HepG2 (cell line): ENCODE results near the gene CACNA1D. TPM values are rescaled to one million over a fixed set of nuclear protein-coding genes. Genes with fewer than 3 reads are reported as not detected.

Experiments used
- AKAP8 ChIP-seq: sonication (generic); formaldehyde crosslinking; IDR thresholded peaks from 2 replicates; pipeline ENCODE4 v1.5.1; 2020; ENCODE audit warnings: mild to moderate bottlenecking, missing genetic modification reagents
- CTCF ChIP-seq: sonication (generic); formaldehyde crosslinking; IDR thresholded peaks from 2 replicates; pipeline ENCODE4 v1.5.0; 2020; ENCODE audit warnings: mild to moderate bottlenecking, missing genetic modification reagents, moderate library complexity
- DMTF1 ChIP-seq: sonication (generic); formaldehyde crosslinking; IDR thresholded peaks from 2 replicates; pipeline ENCODE4 v1.4.0; 2020; ENCODE audit warnings: mild to moderate bottlenecking, missing genetic modification reagents
- MTERF4 ChIP-seq: sonication (generic); formaldehyde crosslinking; IDR thresholded peaks from 2 replicates; pipeline ENCODE4 v1.8.0; 2023; ENCODE audit warnings: mild to moderate bottlenecking, missing genetic modification reagents
- PRDM10 ChIP-seq: sonication (generic); formaldehyde crosslinking; IDR thresholded peaks from 2 replicates; pipeline ENCODE4 v1.4.0; 2020; ENCODE audit warnings: low read depth, missing genetic modification reagents
- RBFOX2 ChIP-seq: fragments of 200-400 bp; formaldehyde crosslinking; IDR thresholded peaks from 2 replicates; pipeline ENCODE4 v1.6.1; 2017; ENCODE audit warnings: low read depth, mild to moderate bottlenecking, low read length
- SALL1 ChIP-seq: sonication (generic); formaldehyde crosslinking; IDR thresholded peaks from 2 replicates; pipeline ENCODE4 v1.8.0; 2022; ENCODE audit warnings: mild to moderate bottlenecking, missing genetic modification reagents
- SNAPC5 ChIP-seq: sonication (generic); formaldehyde crosslinking; IDR thresholded peaks from 2 replicates; pipeline ENCODE4 v1.8.1; 2023; ENCODE audit warnings: mild to moderate bottlenecking, missing genetic modification reagents, borderline replicate concordance
- SOX13 ChIP-seq, 3 experiments: fragments of 450-650 bp in 1 of 3; sonication (generic) in 1 of 3; formaldehyde crosslinking in 1 of 3; IDR thresholded peaks in 2 of 3; conservative IDR thresholded peaks in 1 of 3; 2 replicates each; pipeline versions ENCODE4 v1.5.0 to v1.6.1; 2016 to 2020; ENCODE audit warnings: antibody characterized with exemption in 1 of 3, mild to moderate bottlenecking in 1 of 3, missing compliant biosample characterization in 1 of 3, missing genetic modification reagents in 1 of 3, moderate library complexity in 1 of 3
- ZNF33B ChIP-seq: sonication (generic); formaldehyde crosslinking; IDR thresholded peaks from 2 replicates; pipeline ENCODE4 v1.5.1; 2020; ENCODE audit warnings: mild to moderate bottlenecking, missing genetic modification reagents
- ZNF496 ChIP-seq: sonication (generic); formaldehyde crosslinking; IDR thresholded peaks from 2 replicates; pipeline ENCODE4 v1.8.1; 2023; ENCODE audit warnings: mild to moderate bottlenecking, moderate library complexity, missing genetic modification reagents; ENCODE audit not compliant: insufficient replicate concordance
- ZNF569 ChIP-seq: sonication (generic); formaldehyde crosslinking; IDR thresholded peaks from 2 replicates; pipeline ENCODE4 v1.5.0; 2020; ENCODE audit warnings: mild to moderate bottlenecking, missing genetic modification reagents, moderate library complexity, borderline replicate concordance
- ZNF614 ChIP-seq: IDR thresholded peaks from 2 replicates; pipeline ENCODE4 v1.6.1; 2018; ENCODE audit warnings: missing biosample characterization, missing genetic modification reagents, inconsistent platforms, borderline replicate concordance
- ZNF660 ChIP-seq: sonication (generic); formaldehyde crosslinking; IDR thresholded peaks from 2 replicates; pipeline ENCODE4 v1.5.1; 2020; ENCODE audit warnings: mild to moderate bottlenecking, low read depth, missing genetic modification reagents, borderline replicate concordance
- ZNF747 ChIP-seq: sonication (generic); formaldehyde crosslinking; IDR thresholded peaks from 2 replicates; pipeline ENCODE4 v1.8.1; 2023; ENCODE audit warnings: missing genetic modification reagents, mild to moderate bottlenecking, borderline replicate concordance
- ZNF784 ChIP-seq: sonication (generic); formaldehyde crosslinking; IDR thresholded peaks from 2 replicates; pipeline ENCODE4 v1.5.1; 2020; ENCODE audit warnings: missing genetic modification reagents, mild to moderate bottlenecking, borderline replicate concordance
- polyA plus RNA-seq, 8 experiments: library from polyadenylated mRNA; depleted of rRNA in 3 of 8; stranded (reverse) in 7 of 8; unstranded in 1 of 8; fragments of >200 nt; fragmentation: Illumina TruSeq in 4 of 8; extraction: Trizol in 4 of 8; gene quantifications; 2 replicates each; pipeline versions ENCODE4 v1.2.1 to v1.2.3, GENCODE V29; 2011 to 2016; ENCODE audit warnings: low read depth in 4 of 8, missing spikeins in 1 of 8, mixed read lengths in 1 of 8; ENCODE audit not compliant: insufficient read depth in 1 of 8
- total RNA-seq, 5 experiments: library from RNA; depleted of rRNA; stranded (reverse); fragments of >200 nt; fragmentation: Illumina TruSeq; extraction: Trizol; gene quantifications; 2 replicates each; pipeline ENCODE4 v1.2.3, GENCODE V29; 2016; ENCODE audit warnings: low read depth in 1 of 5

Gene CACNA1D
- total and polyA plus RNA-seq, 2 of the 13 experiments (the other 11 are each of a cell fraction or from before 2014, with no cell fraction given): 0.26 to 0.38 TPM

GRCh38 chr3:53846134-53846850 lies 351.9 kb downstream of the CACNA1D start, which contains the start of the genes CHDH and IL17RB (continued):
- no peak; the same call in 1 of the 2 replicates for TF ChIP-seq ZNF569 (CRISPR knock-in tag)
- TF ChIP-seq SOX13 (IDR thresholded peaks at IDR 0.05): peak; percentile 14; the same call in 1 of the 2 replicates
- peak in 1 of 2 experiments; percentile 52; a peak in 1 of 4 replicates for TF ChIP-seq SOX13 (CRISPR knock-in tag; conservative IDR thresholded peaks at IDR 0.05 in 1 of 2, IDR thresholded peaks at IDR 0.05 in 1 of 2)
- TF ChIP-seq SALL1 (CRISPR knock-in tag): peak; percentile 95
- peak; percentile 59; the same call in 1 of the 2 replicates for TF ChIP-seq ZNF614 (CRISPR knock-in tag)
- no peak for TF ChIP-seq ZNF660 (CRISPR knock-in tag)
- 0 out of 2 replicates have a peak, but pooled peaks have one; percentile 51 for TF ChIP-seq ZNF784 (CRISPR knock-in tag)
- TF ChIP-seq ZNF33B: no peak; the same call in 1 of the 2 replicates
- peak; percentile 89; the same call in 1 of the 2 replicates for TF ChIP-seq SNAPC5 (CRISPR knock-in tag)
- TF ChIP-seq CTCF (CRISPR knock-in tag): peak; percentile 63
- no peak for TF ChIP-seq ZNF496 (CRISPR knock-in tag)
- TF ChIP-seq PRDM10 (CRISPR knock-in tag): peak; percentile 33; the same call in 1 of the 2 replicates
- peak; percentile 98 for TF ChIP-seq RBFOX2
- TF ChIP-seq AKAP8: no peak; the same call in 1 of the 2 replicates
- TF ChIP-seq DMTF1: no peak
- TF ChIP-seq ZNF747 (CRISPR knock-in tag): peak; percentile 96
- no peak; the same call in none of the 2 replicates for TF ChIP-seq MTERF4 (CRISPR knock-in tag)
